B cell (primary cell): Measurements from ENCODE around the gene UNC119. TPM values are rescaled to one million over a fixed set of nuclear protein-coding genes. Genes with fewer than 3 reads are reported as not detected.

Source experiments
- ATAC-seq: fragments of 200-7000 bp; cut with Tn5 transposase; one replicate; pipeline ENCODE4 v1.10.0; 2021; ENCODE audit warnings: low read depth, mild to moderate bottlenecking, moderate number of reproducible peaks, moderate library complexity
- CTCF ChIA-PET: fragments of 350-600 bp; sonication (Branson Sonifier 250); formaldehyde crosslinking; loops from one replicate; lab custom pipeline; 2021; ENCODE audit warnings: antibody characterized with exemption, inconsistent platforms; lab: Charles Lee
- POLR2A ChIA-PET: fragments of 350-600 bp; sonication (Branson Sonifier 250); formaldehyde crosslinking; loops from one replicate; lab custom pipeline; 2021; ENCODE audit warnings: antibody characterized with exemption; lab: Charles Lee
- DNase-seq: peaks from one replicate; pipeline ENCODE4 v3.0.0; 2013
- H2AFZ ChIP-seq: 2 replicates; pipeline ENCODE4 v1.6.1; 2012; ENCODE audit warnings: mild to moderate bottlenecking, low read depth, low read length; ENCODE audit not compliant: insufficient read depth, poor library complexity, severe bottlenecking
- H3K27ac ChIP-seq, 2 donors: 1 replicate in 1 of 2; 2 replicates in 1 of 2; pipeline ENCODE4 v1.5.1; 2012 to 2013; ENCODE audit warnings: low read length in 2 of 2, mild to moderate bottlenecking in 2 of 2, moderate library complexity in 1 of 2
- H3K27me3 ChIP-seq, 4 experiments: fragments of 200-600 bp in 1 of 4; sonication (generic) in 1 of 4; replicated peaks in 1 of 4; 1 replicate in 2 of 4; 2 replicates in 2 of 4; pipeline versions ENCODE4 v1.6.1 to v1.7.0; 2013 to 2016; ENCODE audit warnings: low read length in 3 of 4, mild to moderate bottlenecking in 2 of 4, mixed read lengths in 1 of 4, moderate library complexity in 1 of 4; ENCODE audit not compliant: insufficient read depth in 4 of 4, control insufficient read depth in 3 of 4; ENCODE audit errors: control extremely low read depth in 1 of 4
- H3K36me3 ChIP-seq, 2 experiments: replicated peaks in 1 of 2; 1 replicate in 1 of 2; 2 replicates in 1 of 2; pipeline versions ENCODE4 v1.6.1 to v1.7.1; 2013; ENCODE audit warnings: low read length in 1 of 2; ENCODE audit not compliant: insufficient read depth in 2 of 2, control insufficient read depth in 1 of 2; ENCODE audit errors: control extremely low read depth in 1 of 2, extremely low read depth in 1 of 2
- H3K4me1 ChIP-seq, 2 donors: fragments of 200-600 bp in 1 of 2; sonication (generic) in 1 of 2; 1 replicate in 1 of 2; 2 replicates in 1 of 2; pipeline versions ENCODE4 v1.5.1 to v1.6.1; 2013 to 2017; ENCODE audit warnings: low read length in 2 of 2; ENCODE audit not compliant: control insufficient read depth in 2 of 2, insufficient read depth in 2 of 2
- H3K4me2 ChIP-seq: replicated peaks from 2 replicates; pipeline ENCODE3; 2012; ENCODE audit warnings: mild to moderate bottlenecking, low read depth, low read length; ENCODE audit not compliant: poor library complexity, severe bottlenecking
- H3K4me3 ChIP-seq, 5 experiments: fragments of 200-600 bp in 1 of 5; sonication (generic) in 1 of 5; 1 replicate in 3 of 5; 2 replicates in 2 of 5; pipeline versions ENCODE4 v1.5.1 to v1.7.0; 2011 to 2016; ENCODE audit warnings: low read length in 4 of 5, mild to moderate bottlenecking in 4 of 5, low read depth in 2 of 5, control low read depth in 1 of 5, moderate library complexity in 1 of 5; ENCODE audit not compliant: insufficient read depth in 1 of 5; ENCODE audit errors: control extremely low read depth in 1 of 5, extremely low read depth in 1 of 5
- H3K79me2 ChIP-seq: fragments of 200-600 bp; sonication (generic); one replicate; pipeline ENCODE4 v1.6.0; 2016; ENCODE audit warnings: low read length; ENCODE audit not compliant: control insufficient read depth, insufficient read depth
- H3K9ac ChIP-seq: fragments of 200-600 bp; sonication (generic); 2 replicates; pipeline ENCODE4 v1.6.1; 2017; ENCODE audit warnings: mild to moderate bottlenecking, low read length, moderate library complexity
- H3K9me3 ChIP-seq, 3 donors: one replicate each; pipeline versions ENCODE4 v1.6.1 to v1.7.1; 2013; ENCODE audit warnings: low read length in 2 of 3; ENCODE audit not compliant: control insufficient read depth in 2 of 3, insufficient read depth in 1 of 3; ENCODE audit errors: control extremely low read depth in 1 of 3
- H4K20me1 ChIP-seq: 2 replicates; pipeline ENCODE4 v1.6.0; 2012; ENCODE audit warnings: mild to moderate bottlenecking, low read length; ENCODE audit not compliant: insufficient read depth, control insufficient read depth, poor library complexity, severe bottlenecking
- H3K27ac Mint-ChIP-seq: one replicate; pipeline ENCODE4 v1.8.0; 2021; ENCODE audit warnings: mixed read lengths
- H3K27me3 Mint-ChIP-seq: one replicate; pipeline ENCODE4 v1.8.0; 2021; ENCODE audit warnings: mixed read lengths
- H3K4me1 Mint-ChIP-seq: one replicate; pipeline ENCODE4 v1.8.0; 2021; ENCODE audit warnings: mixed read lengths
- H3K4me3 Mint-ChIP-seq: one replicate; pipeline ENCODE4 v1.8.0; 2021; ENCODE audit warnings: mixed read lengths
- H3K9me3 Mint-ChIP-seq: one replicate; pipeline ENCODE4 v1.8.0; 2022; ENCODE audit warnings: mixed read lengths; ENCODE audit not compliant: insufficient read depth
- CTCF ChIP-seq: fragments of 200-600 bp; IDR thresholded peaks from one replicate; pipeline ENCODE4 v1.8.0; 2022; ENCODE audit warnings: antibody characterized with exemption, mild to moderate bottlenecking
- EZH2 ChIP-seq: IDR thresholded peaks from 2 replicates; pipeline ENCODE4 v1.6.1; 2012; ENCODE audit warnings: borderline replicate concordance, low read depth, mild to moderate bottlenecking, moderate library complexity, low read length; ENCODE audit not compliant: insufficient read depth, poor library complexity, severe bottlenecking
- WGBS: methylation state at CpG from one replicate; pipeline ENCODE4 v1.1.5; 2013; ENCODE audit warnings: missing lambda C conversion rate; ENCODE audit not compliant: insufficient coverage; 5-methylcytosine and 5-hydroxymethylcytosine counted together
- intact Hi-C: fragments of 100-400 bp; cut with micrococcal nuclease; formaldehyde crosslinking; loops from one replicate; pipeline ENCODE4 v1.10.0; 2022
- polyA minus RNA-seq: library from RNA; depleted of rRNA, polyadenylated mRNA; stranded (reverse); fragments of >200 nt; gene quantifications from 2 replicates; pipeline ENCODE4 v1.2.3, GENCODE V29; 2012
- polyA plus RNA-seq: library from polyadenylated mRNA; depleted of rRNA; stranded (reverse); fragments of >200 nt; gene quantifications from 2 replicates; pipeline ENCODE4 v1.2.3, GENCODE V29; 2012
- total RNA-seq, 2 donors: library from RNA; stranded (reverse); fragments of 120-200 nt in 1 of 2; gene quantifications; 1 replicate in 1 of 2; 2 replicates in 1 of 2; pipeline versions ENCODE4 v1.2.3 to v1.2.4, GENCODE V29; 2013 to 2022

UNC119 gene
- total RNA-seq (75.3 and 84.2 TPM in 2 replicates), polyA plus RNA-seq (174 and 180 TPM in 2 replicates), polyA minus RNA-seq (96.3 and 116 TPM in 2 replicates)
- total RNA-seq (2013) = 58.9 TPM

- Histone ChIP-seq H4K20me1 (peaks cover 7% of the 10 kb centered on the region), H2AFZ (peak within 1 kb of the TSS; percentile 69), H3K36me3 (peaks cover 17 to 50% of the 10 kb centered on the region in 2 experiments), H3K4me1 (peaks cover 50 to 51% of the 10 kb centered on the region in 2 donors), H3K4me2 (peak within 1 kb of the TSS; percentile 85), H3K27me3 (no peaks in the 10 kb centered on the region), H3K27ac (peak within 1 kb of the TSS; percentile 91 to 97), H3K4me3 (peak within 1 kb of the TSS; percentile 62 to 85 (median 78)), H3K79me2 (peaks cover 19% of the 10 kb centered on the region), H3K9me3 (no peaks in the 10 kb centered on the region), H3K9ac (peak within 1 kb of the TSS; percentile 74)
- POLR2A ChIA-PET = interaction anchor here (0.6 to 3.3 kb wide), 5 partner anchors 18 to 371 kb away, joined by 3 to 14 read pairs (median 3); partner anchors contain the start of genes ALDOC and PIGS
- intact Hi-C loops = loop anchor here (1.0 kb wide), 4 partner anchors 15 to 47 kb away; partner anchors contain the start of genes PIGS and SPAG5
- peak within 1 kb of the TSS; percentile 95 for H3K4me3 Mint-ChIP-seq
- 2% methylated on average over 59 of the region's 67 CpGs for WGBS
- H3K27me3 Mint-ChIP-seq = no peaks in the 10 kb centered on the region
- H3K9me3 Mint-ChIP-seq = no peaks in the 10 kb centered on the region
- ATAC-seq (peak; percentile 75), DNase-seq (peak; percentile 86)
- peak within 1 kb of the TSS; percentile 96 for H3K27ac Mint-ChIP-seq
- H3K4me1 Mint-ChIP-seq = peaks cover 51% of the 10 kb centered on the region
- CTCF ChIA-PET = interaction anchor here (0.6 to 2.9 kb wide), 6 partner anchors 9 to 316 kb away, joined by 3 to 11 read pairs (median 4); no protein-coding TSS in a partner anchor
- TF ChIP-seq EZH2 = no peak
- TF ChIP-seq CTCF = no peak
These were observed at the start of gene UNC119 for GRCh38 chr17:28552176-28552999. Gene UNC119 (minus strand): TSS chr17:28552624. CDS start chr17:28552557, 67 bp downstream.
